SK-N-DZ (cell line): ENCODE results near the gene SIRT2.

Experiments used
- DNase-seq: peaks from one replicate; pipeline ENCODE4 v3.0.0-alpha.2; 2015; ENCODE audit warnings: low spot score

SIRT2 gene

DNA sequence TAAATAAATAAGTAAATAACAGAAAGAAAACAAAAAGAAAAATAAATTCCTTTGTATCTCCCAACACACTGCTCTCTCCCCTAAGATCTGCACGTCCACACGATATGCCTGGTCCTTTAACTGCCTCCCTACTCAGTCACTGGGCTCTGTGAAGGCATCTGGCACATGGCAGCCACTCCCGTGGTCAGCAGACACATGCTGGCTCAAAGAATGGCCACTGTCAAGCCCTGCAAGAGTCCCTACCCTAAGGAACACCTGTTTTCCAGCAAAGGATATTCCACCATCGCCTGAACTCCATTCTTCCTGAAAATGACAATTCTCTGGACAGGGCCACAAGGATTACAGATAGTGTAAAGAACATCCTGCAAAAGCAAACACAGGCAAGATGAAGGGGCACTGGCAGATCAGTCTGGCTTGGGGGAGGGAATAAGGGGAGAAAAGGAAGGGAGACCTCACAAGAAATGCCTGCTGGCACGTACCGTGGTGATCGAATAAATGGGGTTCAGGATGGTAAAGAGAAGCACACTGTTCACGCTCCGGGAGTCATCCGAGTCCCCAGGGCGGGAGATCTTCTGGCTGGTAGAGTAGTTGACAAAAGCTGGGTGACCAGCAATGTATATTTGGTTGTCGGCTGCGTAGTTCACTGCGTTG, 53.9 kb downstream of the SIRT2 start:
- no peak for DNase-seq

DNA sequence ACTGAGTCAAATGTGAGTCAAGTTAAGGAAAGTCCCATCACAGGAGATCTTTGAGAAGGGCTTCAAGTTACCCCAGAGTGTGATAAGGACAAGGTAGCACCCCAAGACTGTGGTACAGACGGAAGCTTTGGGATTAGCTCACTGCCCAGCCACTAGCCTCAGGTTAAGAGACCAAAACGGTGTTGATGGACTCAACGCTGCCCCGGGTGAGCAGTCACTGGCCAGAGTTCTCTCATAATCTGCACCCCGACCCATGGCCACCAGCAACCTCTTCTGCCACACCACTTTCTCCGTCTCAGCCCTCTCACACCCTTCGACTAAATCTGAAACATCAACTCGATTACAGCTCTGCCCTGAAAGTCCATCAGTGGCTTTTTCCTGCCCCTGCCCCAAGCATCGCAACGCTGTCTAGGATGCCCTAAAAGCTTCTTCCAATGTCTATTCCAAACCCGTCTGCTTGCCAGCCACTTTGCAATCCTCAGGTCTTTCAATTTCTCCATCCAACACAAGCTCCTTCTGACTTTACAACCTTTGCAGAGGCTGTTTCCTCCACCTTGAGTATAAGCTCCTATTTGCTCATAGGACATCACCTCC, 55.2 kb downstream of the SIRT2 start:
- DNase-seq = no peak

DNA sequence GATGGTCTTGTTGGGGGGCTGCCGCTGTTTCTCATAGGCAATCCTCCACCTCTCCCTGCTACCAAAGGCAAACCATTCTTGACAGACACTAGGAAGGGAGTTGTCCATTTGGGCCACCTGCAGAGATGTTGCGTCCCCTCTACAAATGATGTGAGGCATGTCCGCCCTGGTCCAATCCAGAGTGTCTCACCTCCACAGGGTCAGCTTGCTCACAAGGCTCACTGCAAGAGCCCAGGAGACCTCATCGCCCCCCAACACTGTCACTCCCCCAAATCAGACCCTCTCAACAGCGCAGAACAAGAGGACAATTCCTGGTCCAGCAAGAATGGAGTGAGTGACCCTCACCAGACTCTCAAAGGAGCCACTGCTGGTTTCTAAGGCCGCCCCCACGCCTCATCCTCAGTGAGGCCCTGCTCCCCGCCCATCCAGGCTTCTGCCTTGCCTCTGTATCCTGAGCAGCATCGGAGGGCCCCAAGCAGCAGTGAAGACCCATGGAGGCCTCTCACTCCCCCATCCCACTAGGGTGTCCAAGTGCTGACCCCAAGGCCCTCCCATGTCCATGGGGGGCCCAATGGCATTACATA, 56.2 kb downstream of the SIRT2 start:
- DNase-seq = no peak

DNA sequence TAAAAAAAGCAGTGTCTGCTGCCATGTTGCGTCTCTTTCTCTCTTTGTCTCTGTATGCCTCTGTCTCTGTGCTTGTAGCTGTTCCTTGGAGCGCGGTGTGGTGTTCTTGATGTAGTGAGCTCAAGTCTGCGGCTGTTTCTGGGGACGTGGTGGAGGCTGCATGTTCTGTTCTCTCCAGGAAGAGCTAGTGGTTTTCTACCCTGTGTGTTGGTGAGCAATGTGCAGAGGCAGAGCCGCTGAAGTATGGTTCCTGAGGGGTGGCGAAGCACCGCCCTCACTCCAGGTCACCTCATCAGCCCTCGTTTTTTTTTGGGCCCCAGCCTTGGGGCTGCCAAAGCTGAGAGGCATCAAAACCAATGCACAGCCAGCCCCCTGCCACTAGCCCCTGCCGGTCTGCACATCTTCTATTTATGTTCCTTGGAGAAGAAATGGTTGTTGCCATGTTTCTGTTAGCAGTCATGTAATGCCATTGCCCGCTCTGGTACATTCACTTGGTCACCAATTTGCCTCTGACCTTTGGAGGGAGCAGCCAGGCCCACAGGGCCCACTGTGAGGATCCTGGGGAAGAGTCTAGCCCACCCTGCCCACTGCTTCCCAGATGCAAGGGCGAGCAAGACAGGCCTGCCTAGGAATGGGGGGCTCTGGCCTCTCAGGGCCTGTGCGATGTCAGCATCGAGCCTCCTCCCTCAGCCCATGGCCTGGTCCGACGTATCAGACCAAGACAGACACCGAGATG, 56.8 kb downstream of the SIRT2 start:
- DNase-seq = no peak

DNA sequence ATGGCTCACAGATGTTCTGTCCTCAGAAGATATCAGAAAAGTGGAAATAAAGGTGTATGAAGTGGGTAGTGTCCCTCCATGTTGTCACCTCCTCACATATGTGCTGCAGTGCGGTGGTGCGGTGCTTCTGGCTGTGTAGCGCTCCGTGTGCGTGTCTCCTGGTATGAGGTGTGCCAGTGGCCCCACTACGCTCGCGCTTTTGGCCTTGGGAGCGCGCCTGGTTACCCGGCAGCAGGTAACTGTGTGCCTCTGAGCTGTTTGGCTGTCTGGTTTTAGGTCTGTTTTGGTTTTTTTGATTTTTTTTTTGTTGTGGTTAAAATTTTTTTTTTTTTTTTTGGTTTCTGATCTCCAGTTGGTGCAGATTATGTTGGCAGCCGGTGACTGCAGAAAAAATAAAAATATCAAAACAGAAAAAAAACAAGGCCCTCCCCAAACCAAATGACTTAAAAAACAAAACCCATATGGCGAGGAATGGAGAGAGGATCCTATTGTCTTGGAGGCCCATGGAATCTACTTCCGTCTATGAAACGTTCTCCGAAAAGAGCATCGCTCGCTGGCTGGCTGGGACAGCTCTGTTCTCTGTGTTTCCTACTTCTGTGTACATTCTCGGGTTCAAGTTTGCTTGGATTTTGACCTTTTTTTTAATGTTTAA, 57.5 kb downstream of the SIRT2 start:
- DNase-seq = no peak

DNA sequence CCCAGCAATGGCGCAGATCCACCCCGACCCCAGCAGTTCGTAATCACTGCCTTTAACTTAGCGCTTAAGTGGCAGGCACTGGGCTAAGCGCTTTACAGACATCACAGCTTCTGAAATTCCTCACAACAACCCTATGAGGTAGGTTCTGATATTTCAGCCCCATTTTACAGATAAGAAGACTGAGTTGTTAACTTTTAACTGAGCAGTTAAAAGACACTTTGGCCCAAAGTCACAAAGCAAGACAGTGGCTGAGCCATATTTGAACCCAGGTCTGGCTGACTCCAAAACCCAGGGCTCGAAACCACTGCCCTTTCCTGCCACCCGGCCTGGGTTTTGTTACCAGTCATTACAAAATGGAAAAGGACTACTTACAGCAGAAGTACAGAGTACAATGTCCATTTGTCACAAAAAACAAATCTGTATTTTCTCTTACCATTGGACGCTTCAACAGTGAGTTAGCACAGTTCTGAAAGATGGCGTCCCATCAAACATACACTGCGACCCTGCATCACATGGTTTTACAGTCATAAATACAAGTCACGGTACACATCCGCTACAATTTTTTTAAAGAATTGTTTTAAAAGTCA, 58.1 kb downstream of the SIRT2 start:
- DNase-seq = no peak

DNA sequence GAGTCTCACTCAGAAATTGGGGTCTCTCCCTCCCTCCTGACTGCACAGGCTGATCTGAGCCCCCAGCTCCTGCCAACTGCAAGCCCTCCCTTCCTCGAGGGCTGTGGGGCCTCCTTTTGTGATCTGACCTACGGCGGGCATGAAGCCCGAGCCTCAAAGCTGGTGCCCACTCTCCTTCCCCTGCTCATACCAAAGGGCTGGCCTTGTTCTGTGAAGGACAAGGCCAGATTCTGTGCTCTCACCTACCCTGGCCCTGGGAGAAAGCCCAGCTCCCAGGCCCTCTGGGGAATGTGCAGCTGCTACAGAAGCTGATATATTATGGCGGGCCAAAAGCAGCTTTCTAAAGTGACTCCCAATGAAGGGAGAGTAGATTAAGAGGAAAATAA, 58.8 kb downstream of the SIRT2 start:
- DNase-seq = no peak

DNA sequence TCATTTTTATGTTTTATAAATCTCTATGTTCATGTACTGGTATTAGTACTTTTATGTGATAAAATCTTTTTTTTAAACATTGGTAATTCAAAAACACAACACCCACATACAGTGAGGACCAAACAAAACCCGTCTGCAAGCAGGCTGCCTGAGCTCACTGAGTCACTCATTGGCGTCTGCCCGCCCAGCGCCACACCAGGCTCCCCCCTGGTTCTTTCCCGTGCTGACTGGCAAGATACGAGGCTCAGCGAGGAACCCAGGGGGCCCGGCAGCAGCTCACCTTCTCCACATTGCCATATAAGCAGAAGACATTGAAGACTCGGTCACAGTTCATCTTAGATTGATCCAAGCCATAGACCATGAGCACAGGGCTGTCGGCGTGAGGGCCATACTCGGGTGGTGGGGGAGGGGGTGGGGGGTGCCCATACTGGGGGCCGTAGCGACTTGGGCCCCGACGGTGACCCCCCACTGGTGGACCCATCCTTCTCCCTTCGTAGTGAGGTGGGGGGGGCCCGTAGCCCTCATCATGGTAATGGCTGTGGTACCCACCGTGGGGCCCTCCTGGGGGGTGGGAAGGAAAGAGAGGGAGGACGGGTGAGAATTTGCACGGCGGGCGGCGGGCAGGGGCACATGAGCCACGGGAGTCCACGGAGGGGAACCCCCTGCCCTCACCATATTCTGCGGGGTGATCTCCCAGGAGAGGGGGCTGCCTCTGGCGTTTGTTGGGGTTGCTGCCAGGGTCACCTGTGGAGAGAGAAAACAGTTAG, 59.4 kb downstream of the SIRT2 start:
- DNase-seq = no peak

DNA sequence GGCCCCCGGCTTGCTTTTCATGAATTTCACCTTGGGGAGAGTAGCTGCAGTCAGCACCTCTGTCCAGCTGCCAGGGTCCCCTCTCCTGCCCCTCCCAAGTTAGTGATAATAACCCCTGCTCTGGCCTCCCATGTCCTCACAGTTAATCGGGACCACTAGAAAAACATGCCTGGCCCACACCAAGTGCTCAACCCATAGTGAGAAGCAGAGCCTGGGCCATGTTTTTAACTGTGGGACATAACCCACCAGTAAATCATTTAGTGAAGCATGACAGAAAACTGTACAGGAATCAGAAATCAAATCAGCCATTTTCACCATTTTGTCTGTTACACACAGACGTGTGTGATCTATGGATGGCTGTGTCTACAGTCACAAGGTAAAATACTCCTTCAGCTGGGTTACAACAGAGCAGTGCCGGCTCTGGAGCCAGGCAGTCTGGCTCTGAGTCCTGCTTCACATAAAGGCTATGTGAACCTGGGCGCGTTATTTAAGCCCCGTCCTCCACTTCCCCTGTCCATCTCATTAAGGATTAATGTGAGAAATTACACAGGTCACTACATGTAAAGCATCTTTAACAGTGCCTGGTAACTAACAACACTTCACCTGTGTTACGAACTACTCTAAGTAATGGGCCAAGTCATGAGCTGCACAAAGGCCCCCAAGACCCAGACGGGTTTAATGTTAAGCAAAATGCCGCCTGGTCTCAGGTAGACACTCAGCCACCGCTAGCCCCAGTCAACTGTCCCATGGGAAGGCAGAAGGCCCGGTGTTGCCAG, 60.2 kb downstream of the SIRT2 start:
- no peak for DNase-seq

DNA sequence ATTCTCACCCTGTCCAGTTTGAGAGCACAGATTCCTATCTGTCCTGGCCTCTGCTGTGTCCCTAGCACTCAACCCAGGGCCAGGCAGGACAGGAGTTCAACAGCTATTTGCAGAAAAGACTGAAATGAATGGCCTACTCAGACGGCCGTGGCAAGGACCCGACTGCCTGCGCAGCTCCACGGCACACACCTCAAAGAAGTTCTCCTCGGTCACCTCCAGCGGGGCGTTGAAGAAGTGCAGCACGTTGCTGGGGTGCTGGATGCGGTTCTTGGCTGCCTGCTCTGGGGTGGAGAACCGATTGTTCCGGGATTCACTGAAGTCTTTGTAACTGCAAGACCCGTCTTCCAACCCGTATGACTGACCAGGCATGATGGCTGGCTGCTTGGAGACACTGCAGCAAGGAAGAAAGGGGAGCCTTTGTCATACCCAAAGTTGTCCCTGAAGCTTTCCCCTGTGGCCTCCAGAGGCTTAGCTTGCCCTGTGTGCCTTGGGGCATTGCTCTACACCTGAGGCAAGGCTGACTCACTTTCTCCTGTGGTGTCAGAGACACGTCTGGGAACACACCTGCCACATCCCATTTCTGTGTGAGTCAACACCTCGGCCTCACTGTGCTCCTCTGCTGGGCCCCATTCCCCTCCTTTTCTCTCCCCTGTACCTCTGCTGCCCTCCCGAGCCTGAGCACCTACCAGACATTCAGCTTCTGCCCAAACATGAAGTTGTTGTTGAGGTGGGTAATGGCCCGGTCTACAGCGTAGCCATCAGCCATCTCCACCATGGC, 61.0 kb downstream of the SIRT2 start:
- no peak for DNase-seq

DNA sequence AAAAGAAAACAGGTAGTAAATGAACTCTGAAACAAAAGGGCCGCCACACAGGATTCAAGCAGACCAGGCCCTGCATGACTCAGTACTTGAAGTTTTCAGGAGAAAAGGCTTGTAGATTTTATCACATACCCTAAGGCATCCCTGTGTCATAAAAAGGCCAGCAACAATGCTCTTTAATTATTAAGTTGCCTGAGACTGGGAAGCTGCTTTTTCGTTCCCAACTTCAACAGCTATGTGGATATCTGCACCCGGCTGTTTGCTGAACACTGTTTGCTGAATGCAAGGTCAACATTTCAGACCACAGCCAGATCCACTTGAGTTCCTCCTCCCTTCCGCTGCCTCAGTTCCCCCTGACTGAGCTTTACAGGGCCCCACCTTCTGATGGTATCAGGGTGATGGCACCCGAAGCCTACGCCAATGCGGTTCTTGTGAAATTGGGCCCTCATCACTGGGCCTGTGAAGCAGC, 61.7 kb downstream of the SIRT2 start:
- no peak for DNase-seq

DNA sequence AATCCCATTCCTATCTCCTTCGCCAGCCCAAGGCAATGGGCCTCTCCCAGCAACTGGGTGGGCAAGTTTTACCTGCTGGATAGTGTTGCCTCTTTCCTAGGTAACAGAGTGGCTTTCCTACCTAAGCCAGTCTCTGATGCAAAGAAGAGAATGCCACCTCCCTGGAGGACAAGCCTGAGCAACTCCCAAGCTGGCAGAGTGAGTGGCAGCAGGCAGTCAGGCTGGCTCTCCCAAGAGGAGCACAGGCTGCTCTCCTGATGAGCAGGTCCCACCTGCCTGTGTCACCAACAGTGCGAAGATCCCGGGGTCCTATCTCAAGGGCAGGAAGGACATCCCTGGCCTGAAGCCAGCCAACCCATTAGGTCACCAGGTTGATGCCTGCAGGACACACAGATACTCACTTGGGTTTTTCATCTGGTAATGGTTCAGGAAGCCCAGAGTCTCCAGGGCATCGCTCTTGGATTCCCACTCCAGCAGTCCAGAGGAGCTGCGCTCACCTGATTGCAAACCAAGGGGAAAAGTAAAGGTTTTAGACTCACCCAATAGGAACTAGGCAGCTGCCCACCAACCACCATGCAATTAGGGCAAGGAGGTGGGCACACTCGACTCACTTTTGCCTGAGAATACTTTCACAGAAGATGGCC, 62.3 kb downstream of the SIRT2 start:
- no peak for DNase-seq

DNA sequence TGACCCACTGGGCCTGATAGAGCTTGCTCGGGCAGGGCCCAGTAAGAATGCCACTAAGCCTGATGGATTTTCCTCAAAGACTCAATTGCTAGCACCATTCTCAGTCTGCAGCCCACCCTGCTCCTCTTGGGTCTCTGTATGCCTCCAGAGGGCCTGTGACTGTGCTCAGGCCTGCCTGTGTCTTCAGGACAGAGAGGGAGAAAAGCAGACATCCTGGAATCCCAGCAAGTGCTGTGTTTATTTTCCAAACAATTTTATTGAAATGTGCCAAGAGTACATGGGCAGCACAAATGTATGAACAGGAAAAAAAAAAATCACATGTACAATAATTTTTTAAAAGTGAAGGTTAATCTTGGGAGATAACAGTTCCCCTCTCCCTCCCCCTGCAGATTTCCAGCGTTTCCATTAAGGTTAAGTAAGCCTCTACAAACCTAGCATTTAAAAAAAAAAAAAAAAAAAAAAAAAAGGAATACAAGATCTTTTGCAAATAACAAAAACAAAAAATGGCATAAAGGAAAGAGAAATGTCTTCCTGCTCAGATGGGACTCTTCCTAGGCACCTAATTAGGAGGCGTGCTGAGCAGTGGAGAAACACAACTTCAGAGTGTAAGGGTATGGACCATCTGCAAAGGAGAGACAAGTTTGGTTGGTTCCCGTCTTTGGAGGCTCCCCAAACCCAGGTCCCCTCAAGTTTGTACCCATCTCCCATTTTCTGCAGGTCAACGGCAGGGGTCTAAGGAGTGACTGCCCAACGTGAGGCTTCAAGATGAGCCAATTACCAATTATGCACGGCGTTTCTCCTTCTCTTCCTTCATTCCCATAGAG, 63.0 kb downstream of the SIRT2 start:
- DNase-seq = no peak

DNA sequence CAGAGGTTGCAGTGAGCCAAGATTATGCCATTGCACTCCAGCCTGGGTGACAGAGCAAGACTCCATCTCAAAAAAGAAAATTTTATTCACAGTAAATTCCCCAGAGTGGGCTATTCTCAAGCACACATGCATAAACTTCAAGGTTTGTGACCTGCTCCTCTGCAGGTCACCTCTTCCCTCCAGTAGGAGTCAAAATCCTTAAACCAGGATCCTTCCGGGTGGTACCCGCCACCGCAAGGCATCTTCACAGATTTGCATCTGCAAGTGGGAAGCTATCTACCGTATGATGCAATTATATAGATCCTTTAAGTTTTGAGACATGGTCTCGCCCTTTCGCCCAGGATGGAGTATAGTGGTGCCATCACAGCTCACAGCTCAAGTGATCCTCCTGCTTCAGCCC, 64.8 kb downstream of the SIRT2 start:
- no peak for DNase-seq

DNA sequence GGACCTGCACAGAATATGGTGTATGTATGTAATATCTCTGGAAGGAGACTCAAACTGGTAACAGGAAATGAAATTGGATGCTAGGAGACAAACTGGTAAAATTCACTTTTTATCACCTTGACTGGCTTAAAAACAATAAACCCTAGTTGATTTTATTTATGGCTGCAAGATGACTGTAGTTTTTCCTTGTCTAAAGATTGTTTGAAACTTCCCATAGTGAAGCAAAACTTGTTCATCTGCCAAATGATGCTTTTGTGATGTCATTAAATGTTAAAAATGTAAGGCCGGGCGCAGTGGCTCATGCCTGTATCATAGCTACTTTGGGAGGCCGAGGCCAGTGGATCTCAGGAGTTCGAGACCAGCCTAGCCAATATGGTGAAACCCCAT, 65.3 kb downstream of the SIRT2 start:
- DNase-seq = no peak

DNA sequence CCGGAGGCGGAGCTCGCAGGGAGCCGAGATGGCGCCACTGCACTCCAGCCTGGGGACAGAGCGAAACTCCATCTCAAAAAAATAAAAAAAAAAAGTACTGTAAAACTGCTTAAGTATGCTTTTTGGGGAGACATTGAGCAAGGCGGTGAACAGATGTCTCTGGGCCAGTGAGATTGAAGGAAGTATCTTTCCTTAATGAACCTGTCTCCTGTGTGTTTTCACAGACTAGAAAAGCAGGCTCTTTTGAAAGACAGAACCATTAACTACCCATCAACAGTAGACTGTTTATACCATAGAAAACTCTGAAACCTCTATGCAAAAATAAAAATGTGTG, 66.4 kb downstream of the SIRT2 start:
- DNase-seq = no peak

DNA sequence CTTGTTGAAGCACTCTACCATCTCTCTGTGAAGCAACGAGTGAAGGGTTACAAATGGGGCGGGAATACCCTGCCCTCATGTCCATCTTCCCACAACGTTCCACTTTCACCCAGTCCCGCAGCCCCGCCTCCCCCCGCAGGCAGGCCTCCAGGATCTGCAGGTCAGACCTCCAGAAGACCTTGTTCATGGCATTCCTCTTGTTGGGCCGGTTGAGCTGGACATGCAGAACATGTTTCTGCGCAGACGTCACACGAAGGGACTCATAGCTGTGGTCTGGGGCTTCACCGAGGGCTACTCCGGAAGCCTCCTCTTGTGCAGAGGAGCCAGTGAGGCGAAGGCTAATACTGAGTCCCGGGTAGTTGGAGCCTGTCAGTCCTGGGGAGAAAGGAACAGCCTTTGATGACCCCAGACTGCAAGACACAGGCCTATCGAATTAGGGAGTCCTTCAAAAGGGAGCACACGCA, 68.2 kb downstream of the SIRT2 start:
- DNase-seq = peak; percentile 55
